Subcutaneous abdominal adipose tissue (tissue), 5 donors: ENCODE results near the gene SH2B2.
A peak's percentile ranks its signal among the peaks of the same experiment; 100 is the strongest.

ENCODE experiments used
- H3K27ac ChIP-seq: one replicate; pipeline ENCODE4 v1.7.0; 2013; ENCODE audit warnings: low read depth, mild to moderate bottlenecking, inconsistent platforms, low read length, moderate library complexity
- H3K27me3 ChIP-seq, 5 donors: one replicate each; pipeline ENCODE4 v1.7.0; 2013; ENCODE audit warnings: low read length in 5 of 5, inconsistent platforms in 1 of 5; ENCODE audit not compliant: control insufficient read depth in 5 of 5, insufficient read depth in 4 of 5
- H3K36me3 ChIP-seq, 5 donors: one replicate each; pipeline ENCODE4 v1.7.0; 2013; ENCODE audit warnings: low read length in 5 of 5; ENCODE audit not compliant: control insufficient read depth in 5 of 5, insufficient read depth in 5 of 5
- H3K4me1 ChIP-seq, 5 donors: one replicate each; pipeline ENCODE4 v1.7.0; 2013; ENCODE audit warnings: low read length in 5 of 5, mild to moderate bottlenecking in 3 of 5, moderate library complexity in 1 of 5; ENCODE audit not compliant: control insufficient read depth in 5 of 5, insufficient read depth in 5 of 5
- H3K4me3 ChIP-seq, 5 donors: one replicate each; pipeline ENCODE4 v1.7.0; 2013; ENCODE audit warnings: low read length in 5 of 5, low read depth in 1 of 5
- H3K9ac ChIP-seq, 5 donors: one replicate each; pipeline ENCODE4 v1.7.0; 2013; ENCODE audit warnings: low read length in 5 of 5, mild to moderate bottlenecking in 4 of 5, moderate library complexity in 3 of 5
- H3K9me3 ChIP-seq, 5 donors: one replicate each; pipeline ENCODE4 v1.7.0; 2013; ENCODE audit warnings: low read length in 5 of 5; ENCODE audit not compliant: control insufficient read depth in 5 of 5
- donor health status: healthy.
- donor health status: healthy.
- donor health status: healthy.
- donor health status: healthy.
- donor health status: healthy.

The SH2B2 gene

DNA sequence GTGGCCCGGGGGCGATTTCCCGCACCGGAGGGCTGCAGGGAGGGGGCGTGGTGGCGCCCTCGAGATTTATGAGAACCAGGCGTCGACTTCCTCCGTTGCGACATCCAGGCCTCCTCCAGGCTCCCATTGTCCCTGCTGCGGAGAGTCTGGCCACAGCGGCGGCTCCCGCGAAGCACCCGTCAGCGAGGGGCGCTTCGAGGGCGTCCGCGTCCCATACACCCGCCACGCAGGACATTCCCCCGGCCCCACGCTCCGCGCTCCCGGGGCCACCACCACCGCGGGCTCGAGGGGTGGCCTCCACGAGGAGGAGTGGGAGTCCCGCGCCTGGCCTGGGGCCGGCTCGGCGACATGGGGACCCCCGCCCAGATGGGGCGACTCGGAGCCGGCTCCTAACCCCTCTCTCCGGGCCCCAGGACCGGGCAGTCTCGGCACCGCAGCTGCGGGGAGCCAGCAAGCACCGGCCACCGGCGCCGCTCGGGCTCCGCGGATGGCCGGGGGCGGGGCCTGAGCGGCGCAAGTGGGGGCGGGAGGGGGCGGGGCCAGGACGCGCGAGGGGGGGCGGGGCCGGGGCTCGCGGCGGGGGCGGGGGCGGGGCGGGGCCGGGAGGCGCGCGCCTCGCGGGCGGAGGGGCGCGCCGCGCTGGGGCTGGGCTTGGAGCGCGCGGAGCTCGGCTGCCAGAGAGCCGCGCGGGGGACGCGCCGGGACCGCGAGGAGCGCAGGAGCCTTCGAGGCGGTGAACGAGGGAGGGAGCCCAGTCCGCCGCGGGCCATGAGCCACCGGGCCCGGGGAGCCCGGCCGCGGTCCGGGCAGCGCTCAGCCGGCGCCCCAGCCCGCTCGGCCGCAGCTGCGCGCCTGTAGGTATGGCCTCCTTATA is at the start of gene SH2B2:
TSS of gene SH2B2 (plus strand) at position 632 of the 874 bp plus-strand sequence. CDS start 13,683 bp downstream, outside the sequence.
- Histone ChIP-seq H3K27me3 (peaks cover 0 to 2% (median 0%) of the 10 kb centered on the region in 5 donors), H3K4me3 (peak within 1 kb of the TSS; percentile 74 to 84 (median 82)), H3K4me1 (peaks cover 2 to 42% (median 36%) of the 10 kb centered on the region in 5 donors), H3K36me3 (no peaks in the 10 kb centered on the region), H3K27ac (peak within 1 kb of the TSS; percentile 50), H3K9ac (peak within 1 kb of the TSS in 4 of 5 donors; percentile 73 to 88 (median 76)), H3K9me3 (no peaks in the 10 kb centered on the region)

GRCh38 chr7:102239206-102239820 is 47.4 kb upstream of the SH2B2 start:
- H3K36me3 ChIP-seq: peaks cover 0 to 48% (median 31%) of the 10 kb centered on the region in 5 donors
- no peak overlapping the region for H3K4me3 ChIP-seq
- no peaks in the 10 kb centered on the region for H3K9me3 ChIP-seq
- no peaks in the 10 kb centered on the region for H3K4me1 ChIP-seq
- no peak overlapping the region for H3K9ac ChIP-seq
- H3K27me3 ChIP-seq: no peaks in the 10 kb centered on the region
- no peak overlapping the region for H3K27ac ChIP-seq

- no peaks in the 10 kb centered on the region for H3K27me3 ChIP-seq
- H3K9ac ChIP-seq: no peak overlapping the region
- H3K36me3 ChIP-seq: peaks cover 0 to 48% (median 23%) of the 10 kb centered on the region in 5 donors
- no peak overlapping the region for H3K4me3 ChIP-seq
- no peaks in the 10 kb centered on the region for H3K4me1 ChIP-seq
- H3K27ac ChIP-seq: no peak overlapping the region
- no peaks in the 10 kb centered on the region for H3K9me3 ChIP-seq
Measured at GRCh38 chr7:102241431-102241830, 45.2 kb upstream of the SH2B2 start.

DNA sequence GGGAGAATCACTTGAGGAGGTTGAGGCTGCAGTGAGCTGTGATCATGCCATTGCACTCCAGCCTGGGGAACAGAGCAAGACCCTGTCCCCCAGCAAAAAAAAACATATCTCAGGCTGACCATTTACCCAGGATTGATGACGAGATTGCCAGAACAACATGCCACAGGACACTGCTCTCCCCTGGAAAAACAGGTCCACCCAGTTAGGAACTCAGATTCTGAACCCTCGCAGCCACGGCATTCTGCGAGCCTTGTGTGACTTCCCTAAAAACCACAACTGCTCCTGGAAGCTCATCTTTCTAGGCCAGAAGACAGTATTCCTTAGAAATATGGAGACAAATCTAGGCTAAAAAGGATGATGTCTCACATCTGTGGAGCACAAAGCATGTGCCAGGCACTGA is 42.1 kb upstream of the SH2B2 start:
- no peaks in the 10 kb centered on the region for H3K27me3 ChIP-seq
- H3K4me1 ChIP-seq: no peaks in the 10 kb centered on the region
- H3K36me3 ChIP-seq: peaks cover 0 to 53% (median 20%) of the 10 kb centered on the region in 5 donors
- no peak overlapping the region for H3K4me3 ChIP-seq
- no peak overlapping the region for H3K27ac ChIP-seq
- H3K9ac ChIP-seq: no peak overlapping the region
- H3K9me3 ChIP-seq: no peaks in the 10 kb centered on the region

- no peak overlapping the region for H3K9ac ChIP-seq
- no peaks in the 10 kb centered on the region for H3K4me1 ChIP-seq
- H3K36me3 ChIP-seq: peaks cover 0 to 31% (median 8%) of the 10 kb centered on the region in 5 donors
- H3K9me3 ChIP-seq: no peaks in the 10 kb centered on the region
- no peak overlapping the region for H3K27ac ChIP-seq
- no peaks in the 10 kb centered on the region for H3K27me3 ChIP-seq
- no peak overlapping the region for H3K4me3 ChIP-seq
Measured at GRCh38 chr7:102248081-102248455, 38.6 kb upstream of the SH2B2 start.

DNA sequence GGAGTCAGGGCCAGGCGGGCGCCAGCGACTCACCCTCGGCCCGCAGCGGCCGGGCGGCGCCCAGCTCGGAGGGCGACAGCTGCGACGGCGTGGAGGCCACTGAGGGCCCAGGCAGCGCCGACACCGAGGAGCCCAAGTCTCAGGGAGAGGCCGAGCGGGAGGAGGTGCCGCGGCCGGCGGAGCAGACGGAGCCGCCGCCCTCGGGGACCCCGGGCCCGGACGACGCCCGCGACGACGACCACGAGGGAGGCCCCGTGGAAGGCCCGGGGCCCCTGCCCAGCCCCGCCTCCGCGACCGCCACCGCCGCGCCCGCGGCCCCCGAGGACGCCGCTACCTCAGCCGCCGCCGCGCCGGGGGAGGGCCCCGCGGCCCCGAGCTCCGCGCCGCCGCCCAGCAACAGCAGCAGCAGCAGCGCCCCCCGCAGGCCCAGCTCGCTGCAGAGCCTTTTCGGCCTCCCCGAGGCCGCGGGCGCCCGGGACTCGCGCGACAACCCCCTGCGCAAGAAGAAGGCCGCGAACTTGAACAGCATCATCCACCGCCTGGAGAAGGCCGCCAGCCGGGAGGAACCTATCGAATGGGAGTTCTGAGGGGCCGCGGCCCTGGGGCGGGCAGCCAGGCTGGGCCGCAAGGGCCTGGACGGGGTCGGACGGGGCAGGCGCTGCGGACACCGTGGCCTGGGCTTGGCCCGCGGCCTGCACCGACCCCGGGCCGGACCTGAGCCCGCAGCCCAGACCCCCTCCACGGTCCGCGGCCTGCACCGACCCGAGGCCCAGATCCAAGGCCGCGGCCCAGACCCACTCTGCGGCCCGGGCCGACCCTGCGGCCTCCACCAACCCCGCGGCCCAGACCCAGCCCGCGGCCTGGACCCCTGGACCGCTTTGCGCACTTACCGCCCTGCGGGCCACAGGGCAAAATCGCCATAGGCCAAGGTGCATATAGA is 37.9 kb upstream of the SH2B2 start:
- no peak overlapping the region for H3K4me3 ChIP-seq
- H3K9me3 ChIP-seq: no peaks in the 10 kb centered on the region
- no peak overlapping the region for H3K9ac ChIP-seq
- H3K4me1 ChIP-seq: no peaks in the 10 kb centered on the region
- no peak overlapping the region for H3K27ac ChIP-seq
- H3K36me3 ChIP-seq: peaks cover 0 to 31% (median 8%) of the 10 kb centered on the region in 5 donors
- H3K27me3 ChIP-seq: no peaks in the 10 kb centered on the region

DNA sequence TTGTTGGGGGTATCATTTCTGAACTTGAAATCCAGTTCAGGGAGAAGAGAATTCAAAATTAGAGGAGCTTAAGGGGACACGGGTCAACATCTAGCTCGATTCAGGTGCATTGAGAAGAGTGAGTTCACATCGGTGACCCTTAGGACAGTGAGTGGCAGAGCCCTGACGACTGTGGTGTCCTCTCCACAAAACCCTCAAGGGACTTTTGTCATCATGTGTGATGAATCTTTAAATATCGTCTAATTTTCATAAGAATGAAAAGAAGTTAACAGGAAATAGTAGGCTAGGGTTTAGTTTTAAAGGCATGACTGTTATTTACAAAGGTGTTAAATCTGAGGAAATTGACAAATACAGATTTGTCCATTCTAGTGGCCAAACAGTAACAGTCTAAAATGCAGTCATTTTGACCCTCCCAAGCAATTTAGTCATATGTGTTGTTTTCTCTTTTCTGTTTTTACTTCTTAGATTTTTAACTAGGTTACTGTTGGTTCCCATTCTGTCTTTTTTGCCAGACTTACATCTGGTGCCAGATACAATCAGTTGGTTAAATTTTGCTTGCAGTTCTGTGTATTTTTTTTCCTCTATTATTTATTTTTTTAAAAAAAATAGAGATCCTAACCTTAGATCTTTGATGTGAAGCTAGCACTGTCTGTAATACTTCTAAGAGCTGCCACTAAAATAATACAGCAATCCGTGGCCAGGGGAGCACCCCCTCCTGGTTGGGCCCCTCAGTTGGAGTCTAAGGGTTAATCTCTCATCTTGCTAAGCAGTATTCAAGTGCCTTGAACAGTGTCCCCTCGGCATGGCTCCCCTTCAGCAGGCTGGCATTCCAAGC is 34.9 kb upstream of the SH2B2 start:
- H3K9me3 ChIP-seq: no peaks in the 10 kb centered on the region
- H3K4me1 ChIP-seq: no peaks in the 10 kb centered on the region
- no peak overlapping the region for H3K9ac ChIP-seq
- no peaks in the 10 kb centered on the region for H3K27me3 ChIP-seq
- H3K27ac ChIP-seq: no peak overlapping the region
- H3K4me3 ChIP-seq: no peak overlapping the region
- peaks cover 0 to 18% (median 8%) of the 10 kb centered on the region in 5 donors for H3K36me3 ChIP-seq

DNA sequence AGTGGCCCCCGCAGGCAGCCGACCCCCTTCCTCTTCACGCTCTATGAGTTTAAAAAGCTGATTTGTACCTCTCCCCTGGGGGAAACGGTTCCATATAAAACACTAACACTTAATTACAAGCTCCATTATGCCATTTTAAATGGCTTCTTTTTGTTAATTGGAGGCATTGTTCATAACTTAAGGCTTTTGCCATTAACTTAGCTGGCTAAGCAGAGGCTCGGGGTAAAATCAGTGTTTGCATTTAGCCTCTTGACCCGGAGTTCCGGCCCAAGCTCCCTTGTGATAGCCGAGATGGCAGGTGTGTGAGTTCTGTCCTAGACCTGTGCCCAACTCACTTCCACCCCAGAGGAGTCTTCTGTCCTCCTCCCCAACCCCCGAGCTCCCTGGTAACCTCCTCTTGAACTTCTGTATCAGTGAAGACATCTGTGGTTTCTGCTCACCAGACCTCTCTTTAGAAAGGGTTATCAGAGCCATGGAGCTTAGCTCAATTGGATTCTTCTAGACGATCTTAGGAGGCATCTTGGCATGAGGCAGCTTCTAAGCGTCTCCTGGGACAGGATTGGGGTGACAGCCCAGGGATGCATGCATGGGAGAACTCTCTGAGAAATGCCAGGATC is 34.2 kb upstream of the SH2B2 start:
- H3K27me3 ChIP-seq: no peaks in the 10 kb centered on the region
- H3K4me3 ChIP-seq: no peak overlapping the region
- no peak overlapping the region for H3K9ac ChIP-seq
- H3K9me3 ChIP-seq: no peaks in the 10 kb centered on the region
- H3K27ac ChIP-seq: no peak overlapping the region
- H3K4me1 ChIP-seq: no peaks in the 10 kb centered on the region
- H3K36me3 ChIP-seq: peaks cover 0 to 18% (median 5%) of the 10 kb centered on the region in 5 donors
